ENCODE measurements around the gene FHL1. TPM values are rescaled to one million over a fixed set of nuclear protein-coding genes. Genes with fewer than 3 reads are reported as not detected.
A peak's percentile ranks its signal among the peaks of the same experiment; 100 is the strongest.

Gene FHL1
- total and polyA plus RNA-seq, 2 donors (not counting 3 experiments of a cell fraction or from before 2014, with no cell fraction given) = 50.6 to 59.4 TPM

- Histone ChIP-seq H3K36me3 (ENCODE audit: control insufficient read depth in 2 of 2, extremely low read depth in 1 of 2, insufficient read depth in 2 of 2, low read length in 2 of 2) (no peaks in the 10 kb centered on the region), H3K4me2 (ENCODE audit: insufficient read depth, low read length) (no peak overlapping the region), H2AFZ (ENCODE audit: low read depth, low read length) (no peak overlapping the region), H3K9ac (replicated peaks; ENCODE audit: extremely low read depth, insufficient read depth, low read length) (no peak overlapping the region), H3K9me1 (replicated peaks; ENCODE audit: control insufficient read depth, extremely low read depth, insufficient read depth, low read length) (no peaks in the 10 kb centered on the region), H3K4me3 (replicated peaks in 1 of 3; ENCODE audit: insufficient read depth in 1 of 3, low read depth in 1 of 3, low read length in 3 of 3) (no peak overlapping the region), H3K27me3 (ENCODE audit: control insufficient read depth in 2 of 2, insufficient read depth in 2 of 2, low read length in 2 of 2) (no peaks in the 10 kb centered on the region), H3K9me3 (replicated peaks; ENCODE audit: control insufficient read depth, insufficient read depth, low read length) (no peaks in the 10 kb centered on the region), H4K20me1 (replicated peaks; ENCODE audit: control insufficient read depth, extremely low read depth, insufficient read depth, low read length) (no peaks in the 10 kb centered on the region), H3K79me2 (ENCODE audit: control insufficient read depth, insufficient read depth, low read length) (no peaks in the 10 kb centered on the region), H3K27ac (ENCODE audit: insufficient read depth, low read depth, low read length) (no peak overlapping the region), H3K4me1 (ENCODE audit: control insufficient read depth, extremely low read depth, insufficient read depth, low read length) (peaks cover 9% of the 10 kb centered on the region)
- TSS peak; percentile 57 for BruUV-seq (replicated peaks)
- intact Hi-C loops (cut with micrococcal nuclease) (no loop called here), dilution Hi-C loops (cut with MboI; ENCODE audit: extremely low pct_ligation_motif_present, low sequenced_read_pairs) (no loop called here)
- DNase-seq (ENCODE audit: low read depth, low spot score) (no peak), FAIRE-seq (peak; percentile 18)
- POLR2A ChIA-PET = no interaction called here
- no peak for TF ChIP-seq GATA2 (IDR thresholded peaks at IDR 0.05; ENCODE audit: insufficient read depth, insufficient read length, low read depth, low read length)
- no peak for TF ChIP-seq POLR2AphosphoS5 (IDR thresholded peaks at IDR 0.05; ENCODE audit: insufficient read depth, low read depth, low read length)
- CTCF ChIA-PET = interaction anchor here (3.4 to 4.3 kb wide), 2 partner anchors 42 to 182 kb away, joined by 98 to 134 read pairs; no protein-coding TSS in a partner anchor
Observed at GRCh38 chrX:136210806-136211205, 63.5 kb downstream of the FHL1 start.

DNA sequence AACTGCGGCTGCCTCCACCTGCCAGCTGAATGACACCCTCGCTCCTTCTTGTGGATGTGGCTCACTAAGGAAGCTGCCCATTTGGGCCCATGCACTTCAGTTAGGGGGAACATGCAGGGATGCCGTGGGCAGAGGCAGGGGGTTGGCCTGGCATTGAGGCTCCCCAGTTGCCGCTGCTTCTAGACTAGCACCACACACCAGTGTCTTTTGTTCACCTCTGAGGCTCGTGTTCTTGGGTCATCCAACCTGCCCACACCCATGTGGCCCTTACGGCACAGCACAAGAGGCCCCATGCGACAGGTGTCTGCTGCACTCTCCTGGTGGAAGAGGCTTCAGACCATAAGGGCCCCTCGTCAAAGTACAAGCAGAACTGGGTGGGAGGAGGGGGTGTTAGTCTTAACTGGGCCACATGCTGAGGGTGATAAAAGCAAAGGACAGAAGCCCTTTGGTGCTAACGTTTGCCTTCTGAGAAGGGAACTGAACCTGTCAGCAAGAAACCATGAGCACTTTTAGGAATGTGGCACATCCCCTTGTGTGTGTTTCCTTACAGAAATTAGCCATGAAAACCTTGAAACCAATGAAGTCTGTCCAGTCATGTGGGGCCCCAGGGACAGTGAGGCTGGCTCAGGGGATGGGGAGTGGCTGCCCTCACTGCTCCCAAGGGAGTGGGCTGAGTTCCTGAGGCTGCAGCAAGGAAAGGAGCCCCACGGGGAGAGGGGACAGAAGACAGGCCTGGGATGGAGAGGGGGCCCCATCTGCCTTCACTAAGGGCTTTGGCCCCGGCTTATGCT lies 64.6 kb downstream of the FHL1 start:
- H3K4me1 ChIP-seq (ENCODE audit: control insufficient read depth, extremely low read depth, insufficient read depth, low read length) = peaks cover 9% of the 10 kb centered on the region
- dilution Hi-C loops (cut with MboI; ENCODE audit: extremely low pct_ligation_motif_present, low sequenced_read_pairs) = no loop called here
- TF ChIP-seq CTCF (IDR thresholded peaks at IDR 0.05; ENCODE audit: extremely low read depth in 1 of 2, insufficient read depth in 1 of 2, low read depth in 1 of 2, low read length in 2 of 2) = no peak
- no peak for TF ChIP-seq FOS (IDR thresholded peaks at IDR 0.05; ENCODE audit: borderline replicate concordance, insufficient read depth, low read length)
- TF ChIP-seq MYC (IDR thresholded peaks at IDR 0.05; ENCODE audit: low read depth, low read length) = no peak
- no peak for TF ChIP-seq GATA2 (IDR thresholded peaks at IDR 0.05; ENCODE audit: insufficient read depth, insufficient read length, low read depth, low read length)
- TF ChIP-seq JUN (IDR thresholded peaks at IDR 0.05; ENCODE audit: borderline replicate concordance, insufficient read depth, insufficient read length, low read depth) = no peak
- no peak for TF ChIP-seq EZH2 (IDR thresholded peaks at IDR 0.05; ENCODE audit: borderline replicate concordance, low read depth, low read length, severe bottlenecking)
- TF ChIP-seq POLR2A (IDR thresholded peaks at IDR 0.05; ENCODE audit: low read depth, low read length) = no peak
- no peak for TF ChIP-seq MAX (IDR thresholded peaks at IDR 0.05; ENCODE audit: insufficient read depth, insufficient read length)
- TF ChIP-seq POLR2AphosphoS5 (IDR thresholded peaks at IDR 0.05; ENCODE audit: insufficient read depth, low read depth, low read length) = no peak
- CTCF ChIA-PET = no interaction called here
- no peaks in the 10 kb centered on the region for H3K36me3 ChIP-seq (ENCODE audit: control insufficient read depth in 2 of 2, extremely low read depth in 1 of 2, insufficient read depth in 2 of 2, low read length in 2 of 2)
- H3K9me1 ChIP-seq (replicated peaks; ENCODE audit: control insufficient read depth, extremely low read depth, insufficient read depth, low read length) = no peaks in the 10 kb centered on the region
- intact Hi-C loops (cut with micrococcal nuclease) = no loop called here
- no peak for FAIRE-seq
- H3K9ac ChIP-seq (replicated peaks; ENCODE audit: extremely low read depth, insufficient read depth, low read length) = no peak overlapping the region
- H2AFZ ChIP-seq (ENCODE audit: low read depth, low read length) = no peak overlapping the region
- H3K4me3 ChIP-seq (replicated peaks in 1 of 3; ENCODE audit: insufficient read depth in 1 of 3, low read depth in 1 of 3, low read length in 3 of 3) = no peak overlapping the region
- BruUV-seq (replicated peaks) = no TSS peak
- H3K79me2 ChIP-seq (ENCODE audit: control insufficient read depth, insufficient read depth, low read length) = no peaks in the 10 kb centered on the region
- no peaks in the 10 kb centered on the region for H3K9me3 ChIP-seq (replicated peaks; ENCODE audit: control insufficient read depth, insufficient read depth, low read length)
- no peak overlapping the region for H3K27ac ChIP-seq (ENCODE audit: insufficient read depth, low read depth, low read length)
- no peak overlapping the region for H3K4me2 ChIP-seq (ENCODE audit: insufficient read depth, low read length)
- no peaks in the 10 kb centered on the region for H3K27me3 ChIP-seq (ENCODE audit: control insufficient read depth in 2 of 2, insufficient read depth in 2 of 2, low read length in 2 of 2)
- no peaks in the 10 kb centered on the region for H4K20me1 ChIP-seq (replicated peaks; ENCODE audit: control insufficient read depth, extremely low read depth, insufficient read depth, low read length)
- no peak for DNase-seq (ENCODE audit: low read depth, low spot score)
- POLR2A ChIA-PET = interaction anchor here (0.6 kb wide), 1 partner anchor 183 kb away, joined by 3 read pairs; no protein-coding TSS in a partner anchor
